GM12892 (cell line): ENCODE data around the gene TBC1D5.

Experiments used
- POLR2A ChIP-seq: IDR thresholded peaks from 2 replicates; pipeline ENCODE4 v1.6.1; 2011; ENCODE audit warnings: low read depth, low read length, control low read depth
- POLR2AphosphoS5 ChIP-seq: IDR thresholded peaks from 2 replicates; pipeline ENCODE4 v1.6.1; 2011; ENCODE audit warnings: low read depth, low read length, control low read depth
- TAF1 ChIP-seq: IDR thresholded peaks from 2 replicates; pipeline ENCODE4 v1.6.1; 2011; ENCODE audit warnings: low read depth, mild to moderate bottlenecking, control low read depth, low read length, borderline replicate concordance

DNA sequence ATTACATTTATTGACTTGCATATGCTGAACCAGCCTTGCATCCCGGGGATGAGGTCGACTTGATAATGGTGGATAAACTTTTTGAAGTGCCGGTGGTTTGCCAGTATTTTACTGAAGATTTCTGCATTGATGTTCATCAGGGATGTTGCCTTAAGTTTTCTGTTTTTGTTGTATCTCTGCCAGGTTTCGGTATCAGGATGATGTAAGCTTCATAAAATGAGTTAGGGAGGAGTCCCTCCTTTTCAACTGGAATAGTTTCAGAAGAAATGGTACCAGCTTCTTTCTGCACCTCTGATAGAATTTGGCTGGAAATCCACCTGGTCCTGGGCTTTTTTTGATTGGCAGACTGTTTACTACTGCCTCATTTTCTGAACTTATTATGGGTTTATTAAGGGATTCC is 250.8 kb downstream of the TBC1D5 start:
- TF ChIP-seq POLR2A (no peak), POLR2AphosphoS5 (no peak), TAF1 (no peak)
